Smooth muscle cell (in vitro differentiated cells): ENCODE measurements around the gene FBXO2. TPM values are rescaled to one million over a fixed set of nuclear protein-coding genes. Genes with fewer than 3 reads are reported as not detected.

Experiments
- DNase-seq: peaks from one replicate; lab custom pipeline; 2025; ENCODE audit not compliant: unreplicated experiment; lab: John Stamatoyannopoulos, UW
- H2AFZ ChIP-seq: fragments of 200-600 bp; sonication (generic); 2 replicates; pipeline ENCODE4 v1.6.0; 2016; ENCODE audit warnings: antibody characterized with exemption, low read depth, mild to moderate bottlenecking
- H3F3A ChIP-seq: fragments of 200-600 bp; sonication (generic); 2 replicates; pipeline ENCODE4 v1.6.0; 2017; ENCODE audit warnings: antibody characterized with exemption, low read depth
- H3K27ac ChIP-seq: fragments of 200-600 bp; sonication (generic); 2 replicates; pipeline ENCODE4 v1.5.1; 2016; ENCODE audit warnings: low read depth, mild to moderate bottlenecking
- H3K27me3 ChIP-seq: fragments of 200-600 bp; sonication (generic); 2 replicates; pipeline ENCODE4 v1.6.1; 2016; ENCODE audit warnings: low read depth, mild to moderate bottlenecking
- H3K36me3 ChIP-seq: fragments of 200-600 bp; sonication (generic); 2 replicates; pipeline ENCODE4 v1.5.1; 2016; ENCODE audit warnings: low read depth
- H3K4me1 ChIP-seq: fragments of 200-600 bp; sonication (generic); 2 replicates; pipeline ENCODE4 v1.5.1; 2016; ENCODE audit warnings: low read depth
- H3K4me2 ChIP-seq: fragments of 200-600 bp; sonication (generic); 2 replicates; pipeline ENCODE4 v1.6.0; 2016; ENCODE audit warnings: mild to moderate bottlenecking
- H3K4me3 ChIP-seq: fragments of 200-600 bp; sonication (generic); 2 replicates; pipeline ENCODE4 v1.5.1; 2016; ENCODE audit warnings: mild to moderate bottlenecking
- H3K79me2 ChIP-seq: fragments of 200-600 bp; sonication (generic); 2 replicates; pipeline ENCODE4 v1.6.0; 2016; ENCODE audit warnings: low read depth, mild to moderate bottlenecking
- H3K9ac ChIP-seq: fragments of 200-600 bp; sonication (generic); 2 replicates; pipeline ENCODE4 v1.6.0; 2016; ENCODE audit warnings: low read depth
- H3K9me3 ChIP-seq: fragments of 200-600 bp; sonication (generic); replicated peaks from 2 replicates; pipeline ENCODE4 v1.5.1; 2016; ENCODE audit warnings: low read depth
- H4K20me1 ChIP-seq: fragments of 200-600 bp; sonication (generic); 2 replicates; pipeline ENCODE4 v1.6.0; 2016; ENCODE audit warnings: low read depth
- WGBS: methylation state at CpG from one replicate; pipeline ENCODE4 v1.1.7; 2016; ENCODE audit warnings: low lambda C conversion rate; 5-methylcytosine and 5-hydroxymethylcytosine counted together
- polyA plus RNA-seq: library from polyadenylated mRNA; unstranded; fragments of >200 nt; fragmentation: Nextera tagmentation; extraction: Ambion mirVana; gene quantifications from 2 replicates; pipeline ENCODE4 v1.2.1, GENCODE V29; 2016
- total RNA-seq: library from RNA; depleted of rRNA; stranded (reverse); fragments of >200 nt; gene quantifications from 2 replicates; pipeline ENCODE4 v1.2.3, GENCODE V29; 2014
- TF ChIP-seq, protein P1 (sequence below): fragments of 200-600 bp; sonication (generic); IDR thresholded peaks from 2 replicates; pipeline ENCODE4 v1.5.1; 2017; ENCODE audit warnings: borderline replicate concordance, mild to moderate bottlenecking, antibody characterized with exemption; ENCODE audit not compliant: insufficient read depth, poor library complexity, severe bottlenecking

FBXO2 gene
- total and polyA plus RNA-seq, 2 experiments from 2014 or later, result 15.5 to 15.6 TPM

DNA sequence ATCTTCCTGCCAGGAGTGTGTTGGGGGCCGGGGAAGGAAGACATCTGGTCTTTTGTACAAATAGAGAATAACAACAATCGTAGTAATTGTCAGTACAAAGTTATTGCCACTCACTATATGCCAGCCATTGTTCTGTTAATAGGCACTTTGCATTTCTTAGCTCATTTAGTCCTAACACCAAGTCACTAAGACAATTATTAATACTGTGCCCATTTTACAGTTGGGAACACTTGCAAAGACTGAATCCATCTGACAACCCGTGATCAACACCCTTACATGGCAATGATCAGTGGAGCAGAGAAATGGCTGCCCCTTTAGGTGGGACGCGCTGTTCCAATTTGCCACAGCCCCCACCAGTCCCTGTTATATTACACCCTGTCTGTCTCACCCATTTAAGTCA lies 33.3 kb downstream of the FBXO2 start:
- TF ChIP-seq, protein P1, sequence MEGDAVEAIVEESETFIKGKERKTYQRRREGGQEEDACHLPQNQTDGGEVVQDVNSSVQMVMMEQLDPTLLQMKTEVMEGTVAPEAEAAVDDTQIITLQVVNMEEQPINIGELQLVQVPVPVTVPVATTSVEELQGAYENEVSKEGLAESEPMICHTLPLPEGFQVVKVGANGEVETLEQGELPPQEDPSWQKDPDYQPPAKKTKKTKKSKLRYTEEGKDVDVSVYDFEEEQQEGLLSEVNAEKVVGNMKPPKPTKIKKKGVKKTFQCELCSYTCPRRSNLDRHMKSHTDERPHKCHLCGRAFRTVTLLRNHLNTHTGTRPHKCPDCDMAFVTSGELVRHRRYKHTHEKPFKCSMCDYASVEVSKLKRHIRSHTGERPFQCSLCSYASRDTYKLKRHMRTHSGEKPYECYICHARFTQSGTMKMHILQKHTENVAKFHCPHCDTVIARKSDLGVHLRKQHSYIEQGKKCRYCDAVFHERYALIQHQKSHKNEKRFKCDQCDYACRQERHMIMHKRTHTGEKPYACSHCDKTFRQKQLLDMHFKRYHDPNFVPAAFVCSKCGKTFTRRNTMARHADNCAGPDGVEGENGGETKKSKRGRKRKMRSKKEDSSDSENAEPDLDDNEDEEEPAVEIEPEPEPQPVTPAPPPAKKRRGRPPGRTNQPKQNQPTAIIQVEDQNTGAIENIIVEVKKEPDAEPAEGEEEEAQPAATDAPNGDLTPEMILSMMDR, result no peak
- no peaks in the 10 kb centered on the region for H3K79me2 ChIP-seq
- no peaks in the 10 kb centered on the region for H3F3A ChIP-seq
- H3K36me3 ChIP-seq, result no peaks in the 10 kb centered on the region
- no peaks in the 10 kb centered on the region for H3K9me3 ChIP-seq
- H3K27ac ChIP-seq, result no peak overlapping the region
- no peak overlapping the region for H3K9ac ChIP-seq
- no peaks in the 10 kb centered on the region for H3K4me1 ChIP-seq
- DNase-seq, result no peak
- no peaks in the 10 kb centered on the region for H3K27me3 ChIP-seq
- H3K4me3 ChIP-seq, result no peak overlapping the region
- H3K4me2 ChIP-seq, result no peak overlapping the region
- 91% methylated on average over 5 of the region's 5 CpGs for WGBS
- no peak overlapping the region for H2AFZ ChIP-seq
- H4K20me1 ChIP-seq, result no peaks in the 10 kb centered on the region

DNA sequence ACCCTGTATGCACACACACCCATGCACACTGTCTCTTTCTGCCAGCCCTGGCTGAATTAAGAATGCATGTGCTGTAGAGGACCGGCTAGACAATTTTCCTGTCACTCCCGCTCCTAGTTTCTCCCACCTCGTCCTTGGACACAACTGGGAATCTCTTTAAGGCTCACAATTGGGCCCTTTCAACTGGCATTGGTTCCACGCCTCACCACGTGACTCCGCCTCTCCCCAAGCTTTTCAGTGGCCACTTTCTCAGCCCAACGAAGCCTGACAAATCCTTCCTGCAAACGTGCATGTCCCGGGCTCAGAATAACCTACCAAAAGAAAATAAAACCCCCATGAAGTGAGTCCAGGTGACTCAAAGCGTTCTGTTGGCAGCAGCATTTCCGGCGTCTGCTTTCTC lies 33.8 kb downstream of the FBXO2 start:
- peaks cover 3% of the 10 kb centered on the region for H3K27me3 ChIP-seq
- H3K36me3 ChIP-seq, result no peaks in the 10 kb centered on the region
- no peak overlapping the region for H3K27ac ChIP-seq
- WGBS, result 73% methylated on average over 12 of the region's 12 CpGs
- no peak overlapping the region for H3K9ac ChIP-seq
- TF ChIP-seq, protein P1, result no peak
- H3K79me2 ChIP-seq, result no peaks in the 10 kb centered on the region
- H3K4me2 ChIP-seq, result no peak overlapping the region
- no peak overlapping the region for H3K4me3 ChIP-seq
- H3F3A ChIP-seq, result no peaks in the 10 kb centered on the region
- no peak for DNase-seq
- no peaks in the 10 kb centered on the region for H4K20me1 ChIP-seq
- no peaks in the 10 kb centered on the region for H3K4me1 ChIP-seq
- no peak overlapping the region for H2AFZ ChIP-seq
- no peaks in the 10 kb centered on the region for H3K9me3 ChIP-seq

DNA sequence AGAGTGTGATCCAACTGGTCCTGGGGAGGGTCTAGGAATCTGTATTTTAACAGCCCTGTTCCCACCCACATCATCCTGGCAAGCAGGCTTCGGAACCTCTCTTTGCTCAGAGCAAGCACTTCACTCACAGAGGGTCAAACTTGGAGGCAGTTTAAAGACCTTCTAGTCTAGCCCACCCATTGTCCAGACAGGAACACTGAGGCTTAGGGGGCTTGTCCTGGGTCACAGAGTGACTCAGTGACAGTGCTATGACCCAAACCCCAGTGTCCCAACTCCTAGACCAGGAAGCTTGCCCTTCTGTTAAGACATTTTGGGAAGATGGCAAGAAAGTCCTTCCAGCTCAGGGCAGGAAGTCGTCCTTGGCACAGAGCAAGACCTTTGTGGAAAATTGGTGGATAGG lies 36.5 kb downstream of the FBXO2 start:
- H3K9me3 ChIP-seq, result no peaks in the 10 kb centered on the region
- peaks cover 4% of the 10 kb centered on the region for H3K27me3 ChIP-seq
- no peak overlapping the region for H3K4me2 ChIP-seq
- no peak overlapping the region for H3K9ac ChIP-seq
- no peak for DNase-seq
- H2AFZ ChIP-seq, result no peak overlapping the region
- no peaks in the 10 kb centered on the region for H3F3A ChIP-seq
- TF ChIP-seq, protein P1, result no peak
- H3K36me3 ChIP-seq, result no peaks in the 10 kb centered on the region
- no peaks in the 10 kb centered on the region for H3K79me2 ChIP-seq
- no peak overlapping the region for H3K27ac ChIP-seq
- H3K4me1 ChIP-seq, result no peaks in the 10 kb centered on the region
- H4K20me1 ChIP-seq, result no peaks in the 10 kb centered on the region
- WGBS, result 89% methylated on average over 2 of the region's 2 CpGs
- no peak overlapping the region for H3K4me3 ChIP-seq

DNA sequence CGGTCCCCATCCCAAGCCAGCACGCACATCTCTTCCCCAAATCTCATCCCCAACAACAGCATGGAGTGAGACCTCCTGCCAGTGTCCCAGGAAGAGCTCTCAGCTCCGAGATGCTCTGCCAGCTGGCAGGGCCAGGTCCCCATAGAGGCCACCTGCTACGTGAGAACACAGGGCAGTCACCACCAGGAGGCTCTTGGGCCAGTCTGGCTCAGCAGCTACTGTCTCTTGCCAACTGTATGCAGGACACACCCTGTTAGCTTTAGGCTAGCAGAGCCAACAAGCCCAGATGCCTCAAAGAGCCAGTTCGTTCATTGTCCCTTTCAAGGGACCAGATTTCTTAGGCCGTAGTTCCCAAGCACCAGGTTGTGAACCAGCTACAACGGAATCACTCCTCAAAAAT lies 36.9 kb downstream of the FBXO2 start:
- Histone ChIP-seq H3K27ac (no peak overlapping the region), H2AFZ (no peak overlapping the region)
- 77% methylated on average over 7 of the region's 7 CpGs for WGBS

More for the DNA sequence above, 36.9 kb downstream of the FBXO2 start:
- no peak for DNase-seq
- H3K79me2 ChIP-seq, result no peaks in the 10 kb centered on the region
- no peak overlapping the region for H3K4me3 ChIP-seq
- no peaks in the 10 kb centered on the region for H4K20me1 ChIP-seq
- no peaks in the 10 kb centered on the region for H3K4me1 ChIP-seq
- H3K9ac ChIP-seq, result no peak overlapping the region
- no peaks in the 10 kb centered on the region for H3F3A ChIP-seq
- no peaks in the 10 kb centered on the region for H3K9me3 ChIP-seq
- H3K36me3 ChIP-seq, result no peaks in the 10 kb centered on the region
- H3K27me3 ChIP-seq, result peaks cover 4% of the 10 kb centered on the region
- H3K4me2 ChIP-seq, result no peak overlapping the region
- TF ChIP-seq, protein P1, result no peak
